Measurements from ENCODE around the gene PALLD. TPM values are rescaled to one million over a fixed set of nuclear protein-coding genes. Genes with fewer than 3 reads are reported as not detected.
A peak's percentile ranks its signal among the peaks of the same experiment; 100 is the strongest.

PALLD gene
- total RNA-seq, 1 experiment from 2014 or later = 27.6 TPM

GRCh38 chr4:168917138-168917779, 420.4 kb downstream of the PALLD start:
- intact Hi-C loops (cut with micrococcal nuclease; ENCODE audit: unreplicated experiment) = loop anchor here (1.0 to 5.0 kb wide), 3 partner anchors 207 to 400 kb away; no protein-coding TSS in a partner anchor
- no peak overlapping the region for H3K27ac Mint-ChIP-seq (ENCODE audit: unreplicated experiment)
- no peak overlapping the region for H3K4me3 Mint-ChIP-seq (ENCODE audit: low read depth, unreplicated experiment)
- TF ChIP-seq CTCF (IDR thresholded peaks at IDR 0.05; ENCODE audit: unreplicated experiment) = no peak
- CTCF ChIA-PET = interaction anchor here (0.7 kb wide), 1 partner anchor 570 kb away, joined by 4 read pairs; no protein-coding TSS in a partner anchor
- no peaks in the 10 kb centered on the region for H3K4me1 Mint-ChIP-seq (ENCODE audit: low read depth, unreplicated experiment)
- DNase-seq = no peak
- BruUV-seq (replicated peaks) = no TSS peak
- H3K27me3 Mint-ChIP-seq (ENCODE audit: unreplicated experiment) = no peaks in the 10 kb centered on the region
- H3K36me3 Mint-ChIP-seq (ENCODE audit: insufficient read depth, unreplicated experiment) = no peaks in the 10 kb centered on the region
- no peaks in the 10 kb centered on the region for H3K9me3 Mint-ChIP-seq (ENCODE audit: low read depth, unreplicated experiment)

GRCh38 chr4:168919706-168920324, 423.0 kb downstream of the PALLD start:
- CTCF ChIA-PET = interaction anchor here (0.6 to 1.9 kb wide), 3 partner anchors 135 to 334 kb away, joined by 3 to 7 read pairs (median 4); no protein-coding TSS in a partner anchor
- no peak overlapping the region for H3K27ac Mint-ChIP-seq (ENCODE audit: unreplicated experiment)
- BruUV-seq (replicated peaks) = no TSS peak
- TF ChIP-seq CTCF (IDR thresholded peaks at IDR 0.05; ENCODE audit: unreplicated experiment) = no peak
- no peaks in the 10 kb centered on the region for H3K9me3 Mint-ChIP-seq (ENCODE audit: low read depth, unreplicated experiment)
- H3K4me3 Mint-ChIP-seq (ENCODE audit: low read depth, unreplicated experiment) = no peak overlapping the region
- peaks cover 6% of the 10 kb centered on the region for H3K36me3 Mint-ChIP-seq (ENCODE audit: insufficient read depth, unreplicated experiment)
- DNase-seq = no peak
- no peaks in the 10 kb centered on the region for H3K27me3 Mint-ChIP-seq (ENCODE audit: unreplicated experiment)
- intact Hi-C loops (cut with micrococcal nuclease; ENCODE audit: unreplicated experiment) = loop anchor here (5.0 kb wide), 4 partner anchors 87 to 647 kb away; no protein-coding TSS in a partner anchor
- peaks cover 5% of the 10 kb centered on the region for H3K4me1 Mint-ChIP-seq (ENCODE audit: low read depth, unreplicated experiment)

GRCh38 chr4:168920441-168921065, 423.7 kb downstream of the PALLD start:
- no peak for DNase-seq
- intact Hi-C loops (cut with micrococcal nuclease; ENCODE audit: unreplicated experiment) = loop anchor here (5.0 kb wide), 2 partner anchors 87 to 647 kb away; no protein-coding TSS in a partner anchor
- peaks cover 6% of the 10 kb centered on the region for H3K36me3 Mint-ChIP-seq (ENCODE audit: insufficient read depth, unreplicated experiment)
- no TSS peak for BruUV-seq (replicated peaks)
- no peak for TF ChIP-seq CTCF (IDR thresholded peaks at IDR 0.05; ENCODE audit: unreplicated experiment)
- no peak overlapping the region for H3K27ac Mint-ChIP-seq (ENCODE audit: unreplicated experiment)
- peaks cover 5% of the 10 kb centered on the region for H3K4me1 Mint-ChIP-seq (ENCODE audit: low read depth, unreplicated experiment)
- H3K27me3 Mint-ChIP-seq (ENCODE audit: unreplicated experiment) = no peaks in the 10 kb centered on the region
- CTCF ChIA-PET = interaction anchor here (0.6 to 1.9 kb wide), 4 partner anchors 136 to 406 kb away, joined by 3 to 7 read pairs (median 4); no protein-coding TSS in a partner anchor
- no peak overlapping the region for H3K4me3 Mint-ChIP-seq (ENCODE audit: low read depth, unreplicated experiment)
- no peaks in the 10 kb centered on the region for H3K9me3 Mint-ChIP-seq (ENCODE audit: low read depth, unreplicated experiment)

GRCh38 chr4:168923526-168924194, 426.8 kb downstream of the PALLD start:
- H3K4me3 Mint-ChIP-seq (ENCODE audit: low read depth, unreplicated experiment) = no peak overlapping the region
- H3K9me3 Mint-ChIP-seq (ENCODE audit: low read depth, unreplicated experiment) = no peaks in the 10 kb centered on the region
- no TSS peak for BruUV-seq (replicated peaks)
- peak; percentile 51 for TF ChIP-seq CTCF (IDR thresholded peaks at IDR 0.05; ENCODE audit: unreplicated experiment)
- peaks cover 5% of the 10 kb centered on the region for H3K4me1 Mint-ChIP-seq (ENCODE audit: low read depth, unreplicated experiment)
- peaks cover 6% of the 10 kb centered on the region for H3K36me3 Mint-ChIP-seq (ENCODE audit: insufficient read depth, unreplicated experiment)
- no peaks in the 10 kb centered on the region for H3K27me3 Mint-ChIP-seq (ENCODE audit: unreplicated experiment)
- intact Hi-C loops (cut with micrococcal nuclease; ENCODE audit: unreplicated experiment) = loop anchor here (2.0 to 5.0 kb wide), 5 partner anchors 84 to 741 kb away; no protein-coding TSS in a partner anchor
- CTCF ChIA-PET = no interaction called here
- no peak overlapping the region for H3K27ac Mint-ChIP-seq (ENCODE audit: unreplicated experiment)
- DNase-seq = peak; percentile 48

Data from Calu3 (cell line).